ENCODE results near the gene CLN6. TPM values are rescaled to one million over a fixed set of nuclear protein-coding genes. Genes with fewer than 3 reads are reported as not detected.

CLN6 gene
- total RNA-seq, 4 donors from 2014 or later: 13.2 to 30.8 (median 24.4) TPM

GRCh38 chr15:68166847-68167246, 62.7 kb downstream of the CLN6 start:
- H3K27me3 ChIP-seq: no peaks in the 10 kb centered on the region
- whole genome bisulfite sequencing, 2 donors: 86 to 88% methylated on average over 4 of the region's 4 CpGs
- TF ChIP-seq CTCF (IDR thresholded peaks at IDR 0.05): no peak
- TF ChIP-seq POLR2A (IDR thresholded peaks at IDR 0.05): no peak
- DNase-seq: no peak
- no peak overlapping the region for H3K27ac ChIP-seq
- no peaks in the 10 kb centered on the region for H3K9me3 ChIP-seq
- intact Hi-C loops (cut with DNase I): no loop called here
- H3K36me3 ChIP-seq: peaks cover 0 to 96% (median 5%) of the 10 kb centered on the region in 3 donors
- no peaks in the 10 kb centered on the region for H3K4me1 ChIP-seq
- H3K4me3 ChIP-seq: no peak overlapping the region

GRCh38 chr15:68163191-68163590, 66.3 kb downstream of the CLN6 start:
- Histone ChIP-seq H3K36me3 (peaks cover 3 to 96% (median 5%) of the 10 kb centered on the region in 3 donors), H3K4me3 (no peak overlapping the region), H3K4me1 (no peaks in the 10 kb centered on the region), H3K27me3 (no peaks in the 10 kb centered on the region), H3K27ac (no peak overlapping the region), H3K9me3 (no peaks in the 10 kb centered on the region)
- TF ChIP-seq CTCF (IDR thresholded peaks at IDR 0.05) (no peak), POLR2A (IDR thresholded peaks at IDR 0.05) (no peak)
- intact Hi-C loops (cut with DNase I): no loop called here
- no peak for DNase-seq

GRCh38 chr15:68158046-68158628, 71.4 kb downstream of the CLN6 start:
- DNase-seq: no peak

GRCh38 chr15:68157074-68157473, 72.5 kb downstream of the CLN6 start:
- peaks cover 0 to 11% (median 0%) of the 10 kb centered on the region in 3 donors for H3K4me1 ChIP-seq
- peaks cover 3 to 72% (median 5%) of the 10 kb centered on the region in 3 donors for H3K36me3 ChIP-seq
- H3K27ac ChIP-seq: no peak overlapping the region
- H3K4me3 ChIP-seq: no peak overlapping the region
- 52 to 83% methylated on average over 1 of the region's 1 CpG for WGBS, 2 donors
- intact Hi-C loops (cut with DNase I): no loop called here
- no peaks in the 10 kb centered on the region for H3K9me3 ChIP-seq
- no peaks in the 10 kb centered on the region for H3K27me3 ChIP-seq
- no peak for TF ChIP-seq POLR2A (IDR thresholded peaks at IDR 0.05)
- TF ChIP-seq CTCF (IDR thresholded peaks at IDR 0.05): no peak
- DNase-seq: no peak

More at GRCh38 chr15:68158046-68158628, 71.4 kb downstream of the CLN6 start:
- no peaks in the 10 kb centered on the region for H3K9me3 ChIP-seq
- H3K36me3 ChIP-seq: peaks cover 3 to 82% (median 10%) of the 10 kb centered on the region in 3 donors
- no peak overlapping the region for H3K4me3 ChIP-seq
- no peaks in the 10 kb centered on the region for H3K27me3 ChIP-seq
- peaks cover 0 to 7% (median 0%) of the 10 kb centered on the region in 3 donors for H3K4me1 ChIP-seq
- intact Hi-C loops (cut with DNase I): no loop called here
- no peak for TF ChIP-seq POLR2A (IDR thresholded peaks at IDR 0.05)
- no peak for TF ChIP-seq CTCF (IDR thresholded peaks at IDR 0.05)
- H3K27ac ChIP-seq: no peak overlapping the region
- 51 to 70% methylated on average over 3 of the region's 3 CpGs for WGBS, 2 donors

Other genes starting within 250 kb of the CLN6 start
- gene PIAS1, start 175.4 kb downstream of the CLN6 start, total RNA-seq: 10 to 100 TPM; 19.9 to 69.2 (median 26.6) TPM
- 1 to 10 TPM; 1.6 to 5.3 (median 3.3) TPM for gene CALML4, start 24.4 kb downstream of the CLN6 start, total RNA-seq
- 10 to 100 TPM; 32.3 to 64.4 (median 46.8) TPM for gene FEM1B, start 48.0 kb upstream of the CLN6 start, total RNA-seq
- 1 to 10 TPM in 2 of 4 donors, under 1 TPM in 2; 0.19 to 2.9 (median 0.81) TPM for gene ITGA11, start 202.4 kb upstream of the CLN6 start, total RNA-seq

Data from esophagus squamous epithelium (tissue), 5 donors.